ENCODE results near the gene CHIC2.

DNA sequence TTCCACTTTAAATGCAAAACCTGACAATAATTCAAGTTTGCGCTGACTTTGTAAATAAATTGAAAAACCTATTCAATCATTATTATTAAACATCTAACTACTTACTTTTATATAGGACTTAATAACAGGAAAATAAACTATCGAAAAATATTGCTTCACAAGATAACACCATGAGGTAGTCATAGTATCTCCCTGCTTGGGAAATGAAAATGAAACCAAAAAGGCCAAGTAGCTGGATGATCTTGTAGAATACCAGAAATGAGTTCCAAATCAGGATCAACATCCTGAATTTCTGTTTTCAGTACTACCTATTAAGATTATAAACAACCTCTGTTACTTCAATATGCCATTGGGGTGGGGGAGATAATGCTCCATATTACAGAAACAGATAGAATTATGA is 58.9 kb downstream of the CHIC2 start:
- TF ChIP-seq, protein P1, sequence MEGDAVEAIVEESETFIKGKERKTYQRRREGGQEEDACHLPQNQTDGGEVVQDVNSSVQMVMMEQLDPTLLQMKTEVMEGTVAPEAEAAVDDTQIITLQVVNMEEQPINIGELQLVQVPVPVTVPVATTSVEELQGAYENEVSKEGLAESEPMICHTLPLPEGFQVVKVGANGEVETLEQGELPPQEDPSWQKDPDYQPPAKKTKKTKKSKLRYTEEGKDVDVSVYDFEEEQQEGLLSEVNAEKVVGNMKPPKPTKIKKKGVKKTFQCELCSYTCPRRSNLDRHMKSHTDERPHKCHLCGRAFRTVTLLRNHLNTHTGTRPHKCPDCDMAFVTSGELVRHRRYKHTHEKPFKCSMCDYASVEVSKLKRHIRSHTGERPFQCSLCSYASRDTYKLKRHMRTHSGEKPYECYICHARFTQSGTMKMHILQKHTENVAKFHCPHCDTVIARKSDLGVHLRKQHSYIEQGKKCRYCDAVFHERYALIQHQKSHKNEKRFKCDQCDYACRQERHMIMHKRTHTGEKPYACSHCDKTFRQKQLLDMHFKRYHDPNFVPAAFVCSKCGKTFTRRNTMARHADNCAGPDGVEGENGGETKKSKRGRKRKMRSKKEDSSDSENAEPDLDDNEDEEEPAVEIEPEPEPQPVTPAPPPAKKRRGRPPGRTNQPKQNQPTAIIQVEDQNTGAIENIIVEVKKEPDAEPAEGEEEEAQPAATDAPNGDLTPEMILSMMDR (conservative IDR thresholded peaks at IDR 0.05 in 1 of 2, IDR thresholded peaks at IDR 0.05 in 1 of 2; ENCODE audit: low read depth in 1 of 2, low read length in 2 of 2) = no peak
- no peak for TF ChIP-seq EZH2 (IDR thresholded peaks at IDR 0.05; ENCODE audit: low read length, missing control alignments)

Measured in fibroblast of lung (primary cell).